ENCODE results near the gene GAK. TPM values are rescaled to one million over a fixed set of nuclear protein-coding genes. Genes with fewer than 3 reads are reported as not detected.

The GAK gene
- total RNA-seq: 76.9 and 95.8 TPM in 2 replicates

GRCh38 chr4:931960-932712, at the start of gene GAK, which contains the start of gene TMEM175:
Gene GAK, minus strand, starts transcription at chr4:932316. Its CDS starts 129 bp downstream, at chr4:932187.
Gene TMEM175, plus strand, starts transcription at chr4:932460. Its CDS starts 15,280 bp downstream, at chr4:947740.

GRCh38 chr4:973431-974397, 41.6 kb upstream of the GAK start, which contains the start of gene DGKQ:
Gene DGKQ, minus strand, starts transcription at chr4:973569. Its CDS starts 87 bp downstream, at chr4:973482.

GRCh38 chr4:825971-826330, 106.2 kb downstream of the GAK start, which contains the start of gene CPLX1:
Gene CPLX1, minus strand, starts transcription at chr4:826129. Its CDS starts 1,607 bp downstream, at chr4:824522.

Other genes starting within 250 kb of the GAK start
- 2.1 and 2.5 TPM in 2 replicates for gene SLC49A3, start 243.2 kb downstream of the GAK start, total RNA-seq
- 26.2 and 30.9 TPM in 2 replicates for gene PCGF3, start 226.5 kb downstream of the GAK start, total RNA-seq
- under 0.01 TPM in 1 of 2 replicates, not detected in the other for gene CPLX1, start 106.2 kb downstream of the GAK start, total RNA-seq
- 15.9 and 16.6 TPM in 2 replicates for gene TMEM175, start 144 bp upstream of the GAK start, total RNA-seq
- 7.7 TPM in 2 replicates for gene DGKQ, start 41.3 kb upstream of the GAK start, total RNA-seq
- gene IDUA, start 54.7 kb upstream of the GAK start, total RNA-seq: 1.0 and 4.8 TPM in 2 replicates
- gene SLC26A1, start 61.1 kb upstream of the GAK start, total RNA-seq: not detected in 2 replicates
- gene FGFRL1, start 79.3 kb upstream of the GAK start, total RNA-seq: 37.0 and 37.3 TPM in 2 replicates
- gene RNF212, start 181.2 kb upstream of the GAK start, total RNA-seq: 0.30 and 0.34 TPM in 2 replicates
- gene SPON2, start 240.3 kb upstream of the GAK start, total RNA-seq: 295 and 321 TPM in 2 replicates

Measured in bronchus fibroblast of lung (primary cell).